ENCODE measurements around the gene SULT1E1.

SULT1E1 gene

GRCh38 chr4:69860052-69860451 is at the start of gene SULT1E1:
Gene SULT1E1, minus strand, starts transcription at chr4:69860145. Its CDS starts 2,501 bp downstream, at chr4:69857644.
- H3K36me3 ChIP-seq = no peaks in the 10 kb centered on the region
- H3K27ac ChIP-seq = no peak within 1 kb of the TSS
- no peak for DNase-seq
- H3K9me3 ChIP-seq = no peaks in the 10 kb centered on the region
- no peak within 1 kb of the TSS for H3K4me3 ChIP-seq
- intact Hi-C loops (cut with DNase I; ENCODE audit: low total_unique reads) = no loop called here
- no peak for TF ChIP-seq CTCF (IDR thresholded peaks at IDR 0.05)
- no peaks in the 10 kb centered on the region for H3K27me3 ChIP-seq
- no peaks in the 10 kb centered on the region for H3K4me1 ChIP-seq

GRCh38 chr4:69909195-69909594 is 49.2 kb upstream of the SULT1E1 start:
- no peaks in the 10 kb centered on the region for H3K9me3 ChIP-seq
- no peak overlapping the region for H3K4me3 ChIP-seq
- no peaks in the 10 kb centered on the region for H3K36me3 ChIP-seq
- TF ChIP-seq CTCF (IDR thresholded peaks at IDR 0.05) = no peak
- intact Hi-C loops (cut with DNase I; ENCODE audit: low total_unique reads) = no loop called here
- DNase-seq = no peak
- no peaks in the 10 kb centered on the region for H3K4me1 ChIP-seq
- no peak overlapping the region for H3K27ac ChIP-seq
- H3K27me3 ChIP-seq = no peaks in the 10 kb centered on the region

- H3K36me3 ChIP-seq = no peaks in the 10 kb centered on the region
- no peak overlapping the region for H3K4me3 ChIP-seq
- no peak overlapping the region for H3K27ac ChIP-seq
- intact Hi-C loops (cut with DNase I; ENCODE audit: low total_unique reads) = no loop called here
- no peaks in the 10 kb centered on the region for H3K4me1 ChIP-seq
- TF ChIP-seq CTCF (IDR thresholded peaks at IDR 0.05) = no peak
- no peak for DNase-seq
- H3K9me3 ChIP-seq = no peaks in the 10 kb centered on the region
- no peaks in the 10 kb centered on the region for H3K27me3 ChIP-seq
Measured at GRCh38 chr4:69907151-69907550, 47.2 kb upstream of the SULT1E1 start.

- DNase-seq = no peak
- H3K36me3 ChIP-seq = no peaks in the 10 kb centered on the region
- no peaks in the 10 kb centered on the region for H3K4me1 ChIP-seq
- peak in 1 of 2 experiments; percentile 15 for TF ChIP-seq CTCF (IDR thresholded peaks at IDR 0.05)
- no peak overlapping the region for H3K27ac ChIP-seq
- no peaks in the 10 kb centered on the region for H3K9me3 ChIP-seq
- intact Hi-C loops (cut with DNase I; ENCODE audit: low total_unique reads) = no loop called here
- no peaks in the 10 kb centered on the region for H3K27me3 ChIP-seq
- H3K4me3 ChIP-seq = no peak overlapping the region
Measured at GRCh38 chr4:69896530-69897116, 36.7 kb upstream of the SULT1E1 start.

GRCh38 chr4:69894721-69895120 is 34.8 kb upstream of the SULT1E1 start:
- Histone ChIP-seq H3K36me3 (no peaks in the 10 kb centered on the region), H3K4me1 (no peaks in the 10 kb centered on the region), H3K27me3 (no peaks in the 10 kb centered on the region), H3K4me3 (no peak overlapping the region), H3K27ac (no peak overlapping the region), H3K9me3 (no peaks in the 10 kb centered on the region)
- intact Hi-C loops (cut with DNase I; ENCODE audit: low total_unique reads) = no loop called here
- TF ChIP-seq CTCF (IDR thresholded peaks at IDR 0.05) = no peak
- DNase-seq = no peak

- intact Hi-C loops (cut with DNase I; ENCODE audit: low total_unique reads) = no loop called here
- no peak overlapping the region for H3K27ac ChIP-seq
- H3K9me3 ChIP-seq = no peaks in the 10 kb centered on the region
- H3K4me3 ChIP-seq = no peak overlapping the region
- H3K4me1 ChIP-seq = no peaks in the 10 kb centered on the region
- no peak for TF ChIP-seq CTCF (IDR thresholded peaks at IDR 0.05)
- no peak for DNase-seq
- H3K27me3 ChIP-seq = no peaks in the 10 kb centered on the region
- no peaks in the 10 kb centered on the region for H3K36me3 ChIP-seq
Measured at GRCh38 chr4:69894186-69894585, 34.2 kb upstream of the SULT1E1 start.
